Colon (tissue), 2 donors: Measurements from ENCODE around the gene PSIP1.
"Not testable (repeated sequence)": the region's sequence is repeated elsewhere in the genome, so short reads cannot be mapped to it uniquely, and the experiment has no call there.

Experiments
- FAIRE-seq: peaks from 2 replicates; lab custom pipeline; 2012; peaks lifted over from hg19 to GRCh38; lab: Jason Lieb, UNC
- donor health status: control.
- donor health status: control.

Gene PSIP1

GRCh38 chr9:15501803-15502202 lies 9.0 kb downstream of the PSIP1 start:
- FAIRE-seq: no peak

- FAIRE-seq: no peak
Observed at GRCh38 chr9:15501179-15501578, 9.6 kb downstream of the PSIP1 start.

- FAIRE-seq: no peak
Observed at GRCh38 chr9:15499139-15499538, 11.6 kb downstream of the PSIP1 start.

GRCh38 chr9:15498246-15498995 lies 12.3 kb downstream of the PSIP1 start:
- FAIRE-seq: no peak

- FAIRE-seq: no peak
Observed at GRCh38 chr9:15492485-15493150, 18.2 kb downstream of the PSIP1 start.

GRCh38 chr9:15491950-15492349 lies 18.8 kb downstream of the PSIP1 start:
- FAIRE-seq: no peak

GRCh38 chr9:15485836-15486666 lies 24.7 kb downstream of the PSIP1 start:
- no peak for FAIRE-seq

- no peak for FAIRE-seq
Observed at GRCh38 chr9:15484802-15485201, 26.0 kb downstream of the PSIP1 start.

GRCh38 chr9:15482146-15482545 lies 28.6 kb downstream of the PSIP1 start:
- no peak for FAIRE-seq

GRCh38 chr9:15480028-15480427 lies 30.7 kb downstream of the PSIP1 start:
- FAIRE-seq: no peak

GRCh38 chr9:15475923-15476536 lies 34.7 kb downstream of the PSIP1 start:
- no peak for FAIRE-seq

- no peak for FAIRE-seq
Observed at GRCh38 chr9:15469862-15470261, 40.9 kb downstream of the PSIP1 start.

- FAIRE-seq: peak; percentile 5
Observed at GRCh38 chr9:15469406-15469805, 41.4 kb downstream of the PSIP1 start.

GRCh38 chr9:15468145-15468544 lies 42.6 kb downstream of the PSIP1 start:
- no peak for FAIRE-seq

GRCh38 chr9:15461601-15462000 lies 49.2 kb downstream of the PSIP1 start:
- FAIRE-seq: no peak

GRCh38 chr9:15461056-15461455 lies 49.7 kb downstream of the PSIP1 start:
- no peak for FAIRE-seq

GRCh38 chr9:15453956-15454355 lies 56.8 kb downstream of the PSIP1 start:
- FAIRE-seq: no peak

GRCh38 chr9:15444141-15444540 lies 66.6 kb downstream of the PSIP1 start:
- no peak for FAIRE-seq

- FAIRE-seq: not testable (repeated sequence)
Observed at GRCh38 chr9:15442264-15442663, 68.5 kb downstream of the PSIP1 start.

- not testable (repeated sequence) for FAIRE-seq
Observed at GRCh38 chr9:15441841-15442240, 68.9 kb downstream of the PSIP1 start.

GRCh38 chr9:15438891-15439290 lies 71.9 kb downstream of the PSIP1 start:
- no peak for FAIRE-seq

- no peak for FAIRE-seq
Observed at GRCh38 chr9:15433661-15434060, 77.1 kb downstream of the PSIP1 start.
